Right atrium auricular region (tissue), 2 donors: ENCODE data around the gene NT5M. TPM values are rescaled to one million over a fixed set of nuclear protein-coding genes. Genes with fewer than 3 reads are reported as not detected.

Experiments
- DNase-seq: peaks from one replicate; pipeline ENCODE4 v3.0.0-alpha.2; 2019; ENCODE audit warnings: low spot score
- H3K27ac ChIP-seq, 2 donors: fragments of 200-600 bp; sonication (generic); 1 replicate in 1 of 2; 2 replicates in 1 of 2; pipeline ENCODE4 v1.5.1; 2016 to 2019
- H3K27me3 ChIP-seq, 2 donors: fragments of 200-600 bp; sonication (generic); one replicate each; pipeline versions ENCODE4 v1.5.1 to v1.6.0; 2017 to 2019
- H3K36me3 ChIP-seq: fragments of 200-600 bp; sonication (generic); one replicate; pipeline ENCODE4 v1.5.1; 2016
- H3K4me1 ChIP-seq, 2 donors: fragments of 200-600 bp; sonication (generic); one replicate each; pipeline versions ENCODE4 v1.5.1 to v1.6.0; 2017 to 2019
- H3K4me3 ChIP-seq, 2 donors: fragments of 200-600 bp; sonication (generic); 1 replicate in 1 of 2; 2 replicates in 1 of 2; pipeline ENCODE4 v1.5.1; 2017 to 2019; ENCODE audit warnings: mild to moderate bottlenecking in 1 of 2, moderate library complexity in 1 of 2
- H3K9me3 ChIP-seq, 2 donors: fragments of 200-600 bp; sonication (generic); one replicate each; pipeline ENCODE4 v1.5.1; 2019
- CTCF ChIP-seq, 2 donors: fragments of 200-600 bp; sonication (generic); IDR thresholded peaks; one replicate each; pipeline ENCODE4 v1.5.1; 2019; ENCODE audit warnings: antibody characterized with exemption in 2 of 2
- total RNA-seq, 2 donors: library from RNA; depleted of rRNA; stranded (reverse); fragments of >200 nt; gene quantifications; one replicate each; pipeline ENCODE4 v1.1.0, GENCODE V29; 2016

The NT5M gene
- total RNA-seq, 2 donors from 2014 or later, result 4.3 to 6.7 TPM

GRCh38 chr17:17375841-17376240 lies 72.7 kb downstream of the NT5M start:
- DNase-seq, result no peak
- TF ChIP-seq CTCF (IDR thresholded peaks at IDR 0.05), result no peak

GRCh38 chr17:17376362-17376761 lies 73.2 kb downstream of the NT5M start:
- Histone ChIP-seq H3K4me3 (no peak overlapping the region), H3K27me3 (no peaks in the 10 kb centered on the region), H3K4me1 (peaks cover 0 to 8% of the 10 kb centered on the region in 2 donors), H3K36me3 (no peaks in the 10 kb centered on the region), H3K27ac (no peak overlapping the region), H3K9me3 (no peaks in the 10 kb centered on the region)
- no peak for DNase-seq
- TF ChIP-seq CTCF (IDR thresholded peaks at IDR 0.05), result no peak

More at GRCh38 chr17:17375841-17376240, 72.7 kb downstream of the NT5M start:
- H3K27ac ChIP-seq, result no peak overlapping the region
- H3K4me1 ChIP-seq, result peaks cover 0 to 8% of the 10 kb centered on the region in 2 donors
- no peaks in the 10 kb centered on the region for H3K36me3 ChIP-seq
- H3K9me3 ChIP-seq, result no peaks in the 10 kb centered on the region
- no peak overlapping the region for H3K4me3 ChIP-seq
- no peaks in the 10 kb centered on the region for H3K27me3 ChIP-seq

- no peaks in the 10 kb centered on the region for H3K9me3 ChIP-seq
- H3K4me1 ChIP-seq, result peaks cover 0 to 8% of the 10 kb centered on the region in 2 donors
- no peaks in the 10 kb centered on the region for H3K27me3 ChIP-seq
- H3K27ac ChIP-seq, result no peak overlapping the region
- DNase-seq, result no peak
- TF ChIP-seq CTCF (IDR thresholded peaks at IDR 0.05), result no peak
- H3K4me3 ChIP-seq, result no peak overlapping the region
- H3K36me3 ChIP-seq, result no peaks in the 10 kb centered on the region
Observed at GRCh38 chr17:17377071-17377967, 74.1 kb downstream of the NT5M start.

GRCh38 chr17:17379197-17379991 lies 76.2 kb downstream of the NT5M start:
- Histone ChIP-seq H3K9me3 (no peaks in the 10 kb centered on the region), H3K27me3 (no peaks in the 10 kb centered on the region), H3K4me1 (peaks cover 0 to 8% of the 10 kb centered on the region in 2 donors), H3K36me3 (no peaks in the 10 kb centered on the region), H3K4me3 (no peak overlapping the region), H3K27ac (no peak overlapping the region)
- no peak for TF ChIP-seq CTCF (IDR thresholded peaks at IDR 0.05)
- no peak for DNase-seq

GRCh38 chr17:17380145-17380925 lies 77.2 kb downstream of the NT5M start:
- H3K27me3 ChIP-seq, result no peaks in the 10 kb centered on the region
- no peak overlapping the region for H3K27ac ChIP-seq
- no peak overlapping the region for H3K4me3 ChIP-seq
- no peak for TF ChIP-seq CTCF (IDR thresholded peaks at IDR 0.05)
- H3K36me3 ChIP-seq, result no peaks in the 10 kb centered on the region
- no peaks in the 10 kb centered on the region for H3K9me3 ChIP-seq
- no peak for DNase-seq
- H3K4me1 ChIP-seq, result peaks cover 0 to 8% of the 10 kb centered on the region in 2 donors
